Measurements from ENCODE around the gene AIP. TPM values are rescaled to one million over a fixed set of nuclear protein-coding genes. Genes with fewer than 3 reads are reported as not detected.
A peak's percentile ranks its signal among the peaks of the same experiment; 100 is the strongest.
"Not testable (repeated sequence)": the region's sequence is repeated elsewhere in the genome, so short reads cannot be mapped to it uniquely, and the experiment has no call there.

Gene AIP
- total RNA-seq, 1 experiment from 2014 or later: 122 TPM

- DNase-seq: no peak
- no peak overlapping the region for H3K4me3 ChIP-seq
- H3K27me3 ChIP-seq: no peaks in the 10 kb centered on the region
- no peaks in the 10 kb centered on the region for H3K9me3 ChIP-seq
- peaks cover 17% of the 10 kb centered on the region for H3K36me3 ChIP-seq
These were observed 23.7 kb downstream of the AIP start for GRCh38 chr11:67506426-67507051.

- Histone ChIP-seq H3K27me3 (no peaks in the 10 kb centered on the region), H3K4me3 (peak overlapping the region; percentile 78), H3K9me3 (no peaks in the 10 kb centered on the region), H3K36me3 (peaks cover 11% of the 10 kb centered on the region)
- no peak for DNase-seq
These were observed 24.5 kb downstream of the AIP start for GRCh38 chr11:67507242-67507863.

- H3K4me3 ChIP-seq: peak within 1 kb of the TSS; percentile 78
- H3K27me3 ChIP-seq: no peaks in the 10 kb centered on the region
- H3K9me3 ChIP-seq: no peaks in the 10 kb centered on the region
- peak; percentile 100 for DNase-seq
- peaks cover 11% of the 10 kb centered on the region for H3K36me3 ChIP-seq
These were observed 25.1 kb downstream of the AIP start, which contains the start of gene CDK2AP2 for GRCh38 chr11:67507864-67508485. Gene CDK2AP2 (minus strand): TSS chr11:67508162. CDS start chr11:67508082, 80 bp downstream.

GRCh38 chr11:67508486-67509121, 25.8 kb downstream of the AIP start:
- peak; percentile 94 for DNase-seq
- Histone ChIP-seq H3K27me3 (no peaks in the 10 kb centered on the region), H3K36me3 (peaks cover 11% of the 10 kb centered on the region), H3K9me3 (no peaks in the 10 kb centered on the region), H3K4me3 (peak overlapping the region; percentile 78)

- Histone ChIP-seq H3K36me3 (peaks cover 11% of the 10 kb centered on the region), H3K27me3 (no peaks in the 10 kb centered on the region), H3K9me3 (no peaks in the 10 kb centered on the region), H3K4me3 (no peak overlapping the region)
- no peak for DNase-seq
These were observed 27.2 kb downstream of the AIP start for GRCh38 chr11:67510023-67510345.

DNA sequence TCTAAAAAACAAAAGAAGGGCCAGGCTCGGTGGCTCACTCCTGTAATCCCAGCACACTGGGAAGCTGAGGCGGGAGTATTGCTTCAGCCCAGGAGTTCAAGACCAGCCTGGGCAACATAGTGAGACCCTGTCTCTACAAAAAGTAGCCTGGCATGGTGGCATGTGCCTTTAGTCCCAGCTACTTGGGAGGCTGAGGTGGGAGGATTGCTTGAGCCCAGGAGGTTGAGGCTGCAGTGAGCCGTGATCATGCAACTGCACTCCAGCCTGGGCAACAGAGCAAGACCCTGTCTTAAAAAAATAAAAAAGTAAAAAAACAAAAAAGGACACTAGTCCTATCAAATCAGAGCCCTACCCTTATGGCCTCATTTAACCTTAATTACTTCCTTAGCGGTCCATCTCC, 28.7 kb downstream of the AIP start:
- not testable (repeated sequence) for H3K4me3 ChIP-seq, H3K9me3 ChIP-seq, DNase-seq, H3K36me3 ChIP-seq, H3K27me3 ChIP-seq

DNA sequence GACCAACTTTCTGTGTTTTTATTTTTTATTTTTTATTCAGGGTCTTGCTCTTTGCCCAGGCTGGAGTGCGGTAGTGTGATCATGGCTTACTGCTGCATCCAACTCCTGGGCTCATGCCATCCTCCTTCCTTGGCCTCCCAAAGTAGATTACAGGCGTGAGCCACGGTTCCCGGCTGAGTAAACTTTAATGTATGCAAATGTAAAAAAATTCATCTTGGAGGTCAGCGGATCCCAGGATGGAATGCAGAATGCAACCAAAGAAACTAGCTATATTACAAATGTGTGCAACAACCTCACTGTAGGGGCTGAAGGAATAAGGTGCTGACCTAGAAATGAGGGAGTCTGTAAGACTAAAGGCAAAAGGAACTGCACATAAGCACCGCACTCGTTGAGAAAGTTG, 31.3 kb downstream of the AIP start:
- H3K27me3 ChIP-seq: no peaks in the 10 kb centered on the region
- H3K36me3 ChIP-seq: no peaks in the 10 kb centered on the region
- H3K4me3 ChIP-seq: no peak overlapping the region
- no peak for DNase-seq
- H3K9me3 ChIP-seq: no peaks in the 10 kb centered on the region

DNA sequence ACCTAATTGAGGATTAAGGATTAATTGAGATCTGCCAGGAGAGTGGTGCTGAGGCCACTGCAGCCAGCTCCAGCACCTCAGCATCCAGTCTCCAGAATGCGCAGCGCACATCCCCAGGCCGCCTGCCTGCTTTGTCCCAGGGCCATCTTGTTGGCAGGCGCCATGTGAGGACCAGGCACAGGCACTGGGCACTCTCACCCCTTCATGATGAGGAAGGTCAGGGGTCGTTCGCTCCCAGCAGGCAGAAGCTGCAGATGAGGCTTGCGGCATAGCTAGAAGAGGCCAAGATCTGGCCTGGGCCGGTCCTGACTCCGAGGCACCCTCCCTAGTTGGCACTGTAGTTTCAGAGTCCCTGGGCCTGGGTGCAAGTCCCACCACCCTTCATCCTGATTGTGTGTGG, 34.0 kb downstream of the AIP start:
- no peak for DNase-seq
- H3K4me3 ChIP-seq: no peak overlapping the region
- H3K36me3 ChIP-seq: no peaks in the 10 kb centered on the region
- no peaks in the 10 kb centered on the region for H3K9me3 ChIP-seq
- H3K27me3 ChIP-seq: no peaks in the 10 kb centered on the region

GRCh38 chr11:67517784-67518552, 35.1 kb downstream of the AIP start:
- Histone ChIP-seq H3K4me3 (no peak overlapping the region), H3K27me3 (no peaks in the 10 kb centered on the region), H3K36me3 (no peaks in the 10 kb centered on the region), H3K9me3 (no peaks in the 10 kb centered on the region)
- no peak for DNase-seq

DNA sequence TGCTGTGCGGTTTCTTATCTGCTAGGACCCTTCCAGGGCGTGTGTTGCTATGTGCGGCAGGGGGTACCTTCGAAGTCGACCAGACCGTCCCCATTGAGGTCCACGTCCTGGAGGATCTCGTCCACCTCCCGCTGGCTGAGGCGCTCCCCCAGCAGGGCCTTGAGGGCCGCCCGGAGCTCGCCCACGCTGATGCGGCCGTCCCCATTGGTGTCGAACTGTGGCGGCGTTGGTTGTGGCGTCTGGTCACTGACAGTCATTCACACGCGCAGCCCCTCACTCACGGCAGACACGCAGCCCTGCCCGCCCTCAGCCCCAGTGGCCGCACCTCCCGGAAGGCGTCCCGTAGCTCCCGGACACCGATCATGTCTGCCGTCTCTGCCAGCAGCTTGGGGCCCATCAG, 36.9 kb downstream of the AIP start:
- DNase-seq: no peak
- H3K4me3 ChIP-seq: no peak overlapping the region
- no peaks in the 10 kb centered on the region for H3K9me3 ChIP-seq
- H3K27me3 ChIP-seq: no peaks in the 10 kb centered on the region
- H3K36me3 ChIP-seq: no peaks in the 10 kb centered on the region

DNA sequence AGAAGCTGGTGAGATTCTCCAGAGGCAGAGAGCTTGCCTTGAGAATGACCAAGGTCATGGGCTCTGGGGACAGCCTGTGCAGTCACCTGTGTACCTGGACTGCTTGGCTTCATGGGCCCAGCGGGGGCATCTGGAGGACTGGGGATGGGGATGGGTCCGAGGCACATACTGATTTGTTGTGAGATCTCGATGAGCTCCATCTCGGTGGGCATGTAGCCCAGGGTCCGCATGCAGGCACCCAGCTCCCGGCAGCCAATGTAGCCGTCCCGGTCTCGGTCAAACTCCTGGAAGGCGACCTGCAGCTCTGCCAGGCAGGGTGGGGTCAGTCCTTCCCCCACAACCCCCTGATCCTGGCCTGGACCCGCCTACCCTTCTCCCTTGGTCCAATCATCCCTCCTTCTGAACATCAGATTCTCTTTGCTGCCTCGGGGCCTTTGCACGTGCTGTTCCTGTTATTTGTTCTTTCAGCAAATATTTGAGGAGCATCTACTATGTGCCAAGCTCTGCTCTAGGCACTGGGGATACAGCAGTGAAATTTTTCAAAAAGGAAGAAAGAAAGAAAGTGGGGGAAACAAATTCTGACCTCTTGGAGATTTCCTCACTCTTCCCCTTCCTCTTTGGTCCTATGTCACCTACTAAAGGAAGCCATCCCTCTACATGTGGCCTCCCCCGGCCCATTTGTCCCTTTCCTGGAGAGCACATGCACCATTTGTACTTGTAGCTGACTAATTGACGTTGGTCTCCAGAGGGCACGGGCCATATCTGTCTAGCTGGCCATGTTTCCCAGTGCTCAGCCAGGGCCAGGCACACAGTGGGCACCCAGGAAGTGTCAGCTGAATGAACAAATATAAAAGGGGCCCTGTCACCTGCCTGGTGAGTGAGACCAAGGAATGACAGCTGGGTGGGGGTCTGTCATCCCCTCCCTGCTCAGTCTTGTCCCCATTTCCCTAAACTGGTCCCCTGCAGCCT, 38.3 kb downstream of the AIP start:
- H3K4me3 ChIP-seq: no peak overlapping the region
- H3K36me3 ChIP-seq: no peaks in the 10 kb centered on the region
- no peaks in the 10 kb centered on the region for H3K9me3 ChIP-seq
- no peak for DNase-seq
- H3K27me3 ChIP-seq: no peaks in the 10 kb centered on the region

GRCh38 chr11:67521924-67522323, 39.1 kb downstream of the AIP start:
- H3K4me3 ChIP-seq: no peak overlapping the region
- no peak for DNase-seq
- no peaks in the 10 kb centered on the region for H3K36me3 ChIP-seq
- no peaks in the 10 kb centered on the region for H3K9me3 ChIP-seq
- no peaks in the 10 kb centered on the region for H3K27me3 ChIP-seq

DNA sequence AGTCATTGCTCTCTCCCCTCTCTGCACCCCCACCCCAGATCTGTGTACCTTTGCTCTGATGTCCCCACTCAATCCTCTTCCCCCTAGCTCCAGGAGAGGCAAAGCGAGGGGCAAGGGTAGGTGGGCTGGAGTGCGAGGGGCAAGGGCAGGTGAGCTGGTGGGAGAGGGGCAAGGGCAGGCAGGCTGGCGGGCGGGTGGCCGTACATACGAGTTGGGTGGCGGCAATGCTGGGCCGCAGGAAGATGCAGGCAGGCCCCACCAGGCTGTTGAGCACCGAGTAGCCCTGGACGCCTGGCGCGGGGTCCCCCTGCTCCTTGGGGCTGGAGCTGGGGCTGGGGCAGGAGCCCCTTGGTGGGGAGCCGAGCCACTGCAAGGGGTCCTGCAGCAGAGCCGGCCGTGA, 39.5 kb downstream of the AIP start:
- Histone ChIP-seq H3K4me3 (no peak overlapping the region), H3K36me3 (no peaks in the 10 kb centered on the region), H3K9me3 (no peaks in the 10 kb centered on the region), H3K27me3 (no peaks in the 10 kb centered on the region)
- no peak for DNase-seq

GRCh38 chr11:67522844-67523555, 40.2 kb downstream of the AIP start, which contains the start of gene CABP2:
Gene CABP2 (minus strand): TSS chr11:67523446. CDS start chr11:67523326, 120 bp downstream.
- H3K27me3 ChIP-seq: no peaks in the 10 kb centered on the region
- no peaks in the 10 kb centered on the region for H3K9me3 ChIP-seq
- H3K4me3 ChIP-seq: no peak within 1 kb of the TSS
- DNase-seq: no peak
- no peaks in the 10 kb centered on the region for H3K36me3 ChIP-seq
